WERI-Rb-1 (cell line): ENCODE measurements around the gene PNRC2.
A peak's percentile ranks its signal among the peaks of the same experiment; 100 is the strongest.
"Not testable (repeated sequence)": the region's sequence is repeated elsewhere in the genome, so short reads cannot be mapped to it uniquely, and the experiment has no call there.

Experiments used
- DNase-seq: peaks from one replicate; pipeline ENCODE4 v3.0.0-alpha.2; 2020
- H3K27ac ChIP-seq: fragments of 250-450 bp; sonication (Bioruptor Pico); 2 replicates; pipeline ENCODE4 v1.5.1; 2020; ENCODE audit warnings: mild to moderate bottlenecking, moderate library complexity
- H3K27me3 ChIP-seq: fragments of 250-450 bp; sonication (Bioruptor Pico); 2 replicates; pipeline ENCODE4 v1.5.1; 2021; ENCODE audit warnings: mild to moderate bottlenecking, low read depth, moderate library complexity; ENCODE audit not compliant: insufficient read depth, severe bottlenecking
- H3K36me3 ChIP-seq: fragments of 250-450 bp; sonication (Bioruptor Pico); 2 replicates; pipeline ENCODE4 v1.5.1; 2020; ENCODE audit warnings: mild to moderate bottlenecking, moderate library complexity
- H3K4me3 ChIP-seq: 2 replicates; pipeline ENCODE4 v1.5.1; 2011; ENCODE audit warnings: low read depth, mild to moderate bottlenecking, control low read depth, low read length
- H3K9me3 ChIP-seq: fragments of 250-450 bp; sonication (Bioruptor Pico); 2 replicates; pipeline ENCODE4 v1.5.1; 2021; ENCODE audit warnings: mild to moderate bottlenecking, moderate library complexity; ENCODE audit not compliant: severe bottlenecking
- TF ChIP-seq, protein P1 (sequence below): IDR thresholded peaks from 2 replicates; pipeline ENCODE4 v1.5.1; 2011; ENCODE audit warnings: low read depth, mild to moderate bottlenecking, control low read depth, inconsistent platforms, low read length

Gene PNRC2

DNA sequence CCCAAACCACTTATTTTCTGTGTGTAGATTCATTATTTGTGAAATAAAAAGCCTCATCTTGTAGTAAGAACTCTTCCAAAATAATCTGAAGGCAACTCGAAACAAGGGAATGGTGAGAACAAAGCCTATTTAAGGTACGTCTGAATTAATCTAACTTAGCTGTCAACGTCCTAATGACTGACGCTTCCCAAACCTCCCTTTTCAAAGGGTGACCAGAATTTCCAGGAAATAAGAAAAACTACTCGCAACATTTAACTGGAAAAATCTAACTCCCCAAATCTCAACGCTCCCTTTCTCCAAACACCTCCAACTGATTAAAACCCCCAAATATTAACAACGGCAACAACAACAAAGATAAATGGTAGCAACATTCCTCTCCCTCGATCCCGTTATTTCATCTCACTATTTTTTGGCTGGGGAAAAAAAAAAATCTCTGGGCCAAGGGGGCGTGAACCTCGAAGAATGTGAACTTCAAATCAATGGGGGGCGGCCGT is 19.8 kb downstream of the PNRC2 start:
- TF ChIP-seq, protein P1, sequence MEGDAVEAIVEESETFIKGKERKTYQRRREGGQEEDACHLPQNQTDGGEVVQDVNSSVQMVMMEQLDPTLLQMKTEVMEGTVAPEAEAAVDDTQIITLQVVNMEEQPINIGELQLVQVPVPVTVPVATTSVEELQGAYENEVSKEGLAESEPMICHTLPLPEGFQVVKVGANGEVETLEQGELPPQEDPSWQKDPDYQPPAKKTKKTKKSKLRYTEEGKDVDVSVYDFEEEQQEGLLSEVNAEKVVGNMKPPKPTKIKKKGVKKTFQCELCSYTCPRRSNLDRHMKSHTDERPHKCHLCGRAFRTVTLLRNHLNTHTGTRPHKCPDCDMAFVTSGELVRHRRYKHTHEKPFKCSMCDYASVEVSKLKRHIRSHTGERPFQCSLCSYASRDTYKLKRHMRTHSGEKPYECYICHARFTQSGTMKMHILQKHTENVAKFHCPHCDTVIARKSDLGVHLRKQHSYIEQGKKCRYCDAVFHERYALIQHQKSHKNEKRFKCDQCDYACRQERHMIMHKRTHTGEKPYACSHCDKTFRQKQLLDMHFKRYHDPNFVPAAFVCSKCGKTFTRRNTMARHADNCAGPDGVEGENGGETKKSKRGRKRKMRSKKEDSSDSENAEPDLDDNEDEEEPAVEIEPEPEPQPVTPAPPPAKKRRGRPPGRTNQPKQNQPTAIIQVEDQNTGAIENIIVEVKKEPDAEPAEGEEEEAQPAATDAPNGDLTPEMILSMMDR, result no peak
- DNase-seq, result no peak
- H3K27ac ChIP-seq, result peak overlapping the region; percentile 100
- peaks cover 54% of the 10 kb centered on the region for H3K36me3 ChIP-seq
- H3K9me3 ChIP-seq, result no peaks in the 10 kb centered on the region
- H3K27me3 ChIP-seq, result no peaks in the 10 kb centered on the region
- H3K4me3 ChIP-seq, result peak overlapping the region; percentile 94

DNA sequence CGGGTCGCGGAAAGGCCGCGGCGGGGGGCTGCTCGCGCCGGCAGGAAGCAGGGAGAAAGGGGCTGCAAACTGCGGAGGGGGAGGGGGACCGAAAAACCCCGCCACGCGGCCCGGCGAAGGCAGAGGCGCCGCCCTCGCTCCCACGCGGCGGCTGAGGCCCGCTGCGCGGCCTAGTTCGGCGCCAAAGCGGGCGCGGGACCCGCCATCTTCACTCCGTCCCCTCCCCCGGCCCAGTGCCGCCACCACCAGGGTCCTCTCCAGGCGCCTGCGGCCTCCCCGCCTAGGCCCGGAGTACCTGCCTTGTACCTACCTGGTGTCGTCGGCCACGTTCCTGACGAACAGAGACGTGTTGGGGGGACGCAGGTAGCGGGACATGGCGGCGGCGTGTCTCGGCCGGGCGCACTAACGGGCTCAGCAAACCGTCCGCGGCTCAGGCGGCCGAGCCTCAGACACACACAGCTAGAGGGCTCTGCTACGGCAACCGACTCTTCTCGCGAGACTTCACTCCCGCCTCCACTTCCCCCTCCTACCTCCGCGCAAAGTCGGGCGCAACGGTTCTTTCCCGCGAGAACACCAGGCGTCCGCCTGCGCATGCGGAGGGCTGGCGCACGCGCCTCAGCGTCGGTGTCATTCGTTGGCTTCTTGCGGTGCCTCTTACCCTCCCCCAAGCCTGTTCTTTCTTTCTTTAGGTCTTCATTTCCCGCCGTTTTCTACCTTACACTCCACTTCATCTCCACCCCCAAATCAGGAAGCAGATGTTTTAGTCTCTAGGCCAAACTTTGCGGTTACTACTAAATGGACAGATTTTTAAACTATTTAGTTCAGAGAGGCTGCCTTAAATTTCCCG is 20.5 kb downstream of the PNRC2 start, which contains the start of gene SRSF10:
Gene SRSF10 (minus strand): TSS at position 447 of the 847 bp plus-strand sequence. CDS start 72 bp downstream, at position 375.
- Histone ChIP-seq H3K36me3 (peaks cover 47% of the 10 kb centered on the region), H3K27ac (peak within 1 kb of the TSS; percentile 100), H3K27me3 (no peaks in the 10 kb centered on the region), H3K9me3 (no peaks in the 10 kb centered on the region), H3K4me3 (peak within 1 kb of the TSS; percentile 94)
- TF ChIP-seq, protein P1, result peak; percentile 45; the same call in 1 of the 2 replicates
- peak; percentile 99 for DNase-seq

DNA sequence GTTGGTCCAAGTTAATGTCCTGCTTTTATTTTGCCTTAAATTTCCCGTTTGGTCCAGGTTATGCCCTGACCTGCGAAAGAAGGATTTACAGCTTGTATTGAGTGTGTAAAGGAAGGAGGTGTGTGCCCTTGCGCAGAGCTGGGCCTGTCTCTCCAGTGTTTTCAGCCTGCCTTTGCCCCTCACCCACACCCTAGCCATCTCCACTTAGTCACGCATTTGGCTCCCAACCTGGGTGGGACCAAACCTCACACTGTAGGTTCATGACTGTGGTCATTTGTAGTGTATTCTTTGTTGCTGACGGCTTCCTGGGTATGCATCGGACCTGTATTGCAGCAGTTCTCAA is 21.1 kb downstream of the PNRC2 start:
- Histone ChIP-seq H3K9me3 (no peaks in the 10 kb centered on the region), H3K36me3 (peaks cover 43% of the 10 kb centered on the region), H3K4me3 (peak overlapping the region; percentile 94), H3K27ac (peak overlapping the region; percentile 100), H3K27me3 (no peaks in the 10 kb centered on the region)
- TF ChIP-seq, protein P1, result no peak
- DNase-seq, result peak; percentile 49

DNA sequence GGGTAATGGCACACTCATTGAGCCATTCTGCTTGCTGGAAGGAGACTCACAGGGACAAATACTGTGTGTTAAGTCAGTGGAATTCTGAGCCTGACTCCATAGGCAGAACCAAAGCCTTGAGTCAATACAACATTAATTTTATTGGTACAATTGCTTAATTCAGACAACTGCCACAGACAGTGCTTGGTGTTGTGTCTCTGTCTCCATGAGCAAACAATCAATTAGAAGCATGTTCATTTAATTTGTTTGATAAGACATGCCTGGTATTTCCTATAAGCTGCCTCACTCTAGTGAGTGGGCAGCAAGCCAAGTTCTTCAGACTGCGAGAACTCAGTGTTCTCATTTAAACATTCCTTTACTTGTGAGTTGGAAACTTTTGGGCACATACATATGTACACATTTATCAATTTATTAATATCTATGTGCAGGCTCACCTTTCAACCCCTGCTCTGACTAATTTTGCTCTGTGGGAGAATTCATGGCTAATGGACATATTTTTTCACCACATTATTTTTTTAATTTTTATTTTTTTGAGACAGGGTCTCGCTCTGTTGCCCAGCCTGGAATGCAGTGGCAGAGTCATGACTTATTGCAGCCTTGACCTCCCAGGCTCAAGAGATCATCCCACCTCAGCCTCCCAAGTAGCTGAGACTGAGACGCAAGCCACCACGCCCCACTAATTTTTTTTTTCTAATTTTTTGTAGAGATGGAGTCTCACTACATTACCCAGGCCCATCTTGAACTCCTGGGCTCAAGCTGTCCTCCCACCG is 25.0 kb downstream of the PNRC2 start:
- Histone ChIP-seq H3K27ac (no peak overlapping the region), H3K36me3 (peaks cover 6% of the 10 kb centered on the region), H3K4me3 (no peak overlapping the region), H3K9me3 (no peaks in the 10 kb centered on the region), H3K27me3 (no peaks in the 10 kb centered on the region)
- DNase-seq, result no peak
- TF ChIP-seq, protein P1, result no peak

DNA sequence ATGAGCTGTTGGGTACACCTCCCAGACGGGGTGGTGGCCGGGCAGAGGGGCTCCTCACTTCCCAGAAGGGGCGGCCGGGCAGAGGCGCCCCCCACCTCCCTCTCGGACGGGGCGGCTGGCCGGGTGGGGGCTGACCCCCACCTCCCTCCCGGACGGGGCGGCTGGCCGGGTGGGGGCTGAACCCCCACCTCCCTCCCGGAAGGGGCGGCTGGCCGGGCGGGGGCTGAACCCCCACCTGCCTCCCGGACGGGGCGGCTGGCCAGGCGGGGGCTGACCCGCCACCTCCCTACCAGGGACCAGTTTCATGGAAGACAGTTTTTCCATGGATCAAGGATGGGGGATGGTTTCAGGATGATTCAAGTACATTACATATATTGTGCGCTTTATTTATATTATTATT is 27.4 kb downstream of the PNRC2 start:
- not testable (repeated sequence) for H3K4me3 ChIP-seq, DNase-seq, H3K36me3 ChIP-seq, H3K27me3 ChIP-seq, H3K27ac ChIP-seq, H3K9me3 ChIP-seq

DNA sequence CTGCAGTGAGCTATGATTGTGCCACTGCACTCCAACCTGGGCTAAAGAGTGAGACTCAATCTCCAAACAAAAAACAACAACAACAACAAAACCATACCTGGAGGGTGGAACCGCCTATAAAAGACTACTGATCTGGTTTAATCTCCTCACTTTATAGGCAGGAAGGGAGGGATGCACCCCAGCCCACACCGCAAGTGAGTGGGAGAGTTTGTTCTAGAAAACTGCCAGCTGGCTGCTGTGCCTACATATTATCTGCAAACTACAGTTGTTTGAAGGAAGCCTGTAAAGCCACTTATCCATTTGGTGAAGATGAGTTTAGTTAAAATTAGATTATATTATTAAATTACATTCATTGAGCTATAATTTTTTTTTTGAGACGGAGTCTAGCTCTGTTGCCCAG is 29.6 kb downstream of the PNRC2 start:
- Histone ChIP-seq H3K27me3 (no peaks in the 10 kb centered on the region), H3K36me3 (no peaks in the 10 kb centered on the region), H3K27ac (no peak overlapping the region), H3K9me3 (no peaks in the 10 kb centered on the region), H3K4me3 (no peak overlapping the region)
- DNase-seq, result no peak
- TF ChIP-seq, protein P1, result no peak

DNA sequence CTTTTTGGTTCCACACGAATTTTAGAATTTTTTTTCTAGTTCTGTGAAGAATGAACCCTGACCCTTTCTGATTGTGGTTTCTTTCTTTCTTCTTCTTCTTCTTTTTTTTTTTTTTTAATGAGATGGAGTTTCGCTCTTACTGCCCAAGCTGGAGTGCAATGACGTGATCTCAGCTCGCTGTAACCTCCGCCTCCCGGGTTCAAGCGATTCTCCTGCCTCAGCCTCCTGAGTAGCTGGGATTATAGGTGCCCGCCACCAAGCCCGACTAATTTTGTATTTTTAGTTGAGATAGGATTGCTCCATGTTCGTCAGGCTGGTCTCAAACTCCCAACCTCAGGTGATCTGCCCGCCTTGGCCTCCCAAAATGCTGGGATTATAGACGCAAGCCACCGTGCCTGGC is 32.4 kb downstream of the PNRC2 start:
- DNase-seq, H3K36me3 ChIP-seq, H3K27me3 ChIP-seq, H3K9me3 ChIP-seq, H3K4me3 ChIP-seq: not testable (repeated sequence)
- H3K27ac ChIP-seq, result peak overlapping the region; percentile 57; the same call in 1 of the 2 replicates
